H9 (cell line): ENCODE measurements around the gene HORMAD2. TPM values are rescaled to one million over a fixed set of nuclear protein-coding genes. Genes with fewer than 3 reads are reported as not detected.
A peak's percentile ranks its signal among the peaks of the same experiment; 100 is the strongest.

Experiments
- DNase-seq: peaks from one replicate; pipeline ENCODE4 v3.0.0-alpha.2; 2017
- H2AFZ ChIP-seq: one replicate; pipeline ENCODE4 v1.6.1; 2013; ENCODE audit warnings: mild to moderate bottlenecking, low read length, control low read depth, moderate library complexity
- H2AK5ac ChIP-seq: 2 replicates; pipeline ENCODE4 v1.6.1; 2013; ENCODE audit warnings: low read length, control low read depth, mixed read lengths; ENCODE audit not compliant: insufficient read length
- H2BK120ac ChIP-seq: one replicate; pipeline ENCODE4 v1.6.1; 2013; ENCODE audit warnings: low read depth, mild to moderate bottlenecking, low read length, control low read depth, inconsistent platforms; ENCODE audit not compliant: poor library complexity, severe bottlenecking
- H2BK12ac ChIP-seq: 2 replicates; pipeline ENCODE4 v1.6.1; 2013; ENCODE audit warnings: low read length, control low read depth, mixed read lengths, low read depth; ENCODE audit not compliant: insufficient read length
- H2BK15ac ChIP-seq: 2 replicates; pipeline ENCODE4 v1.6.1; 2013; ENCODE audit warnings: low read depth, low read length, control low read depth
- H2BK20ac ChIP-seq: one replicate; pipeline ENCODE4 v1.6.1; 2013; ENCODE audit warnings: low read depth, mild to moderate bottlenecking, low read length, control low read depth, inconsistent platforms; ENCODE audit not compliant: poor library complexity, severe bottlenecking
- H2BK5ac ChIP-seq: 2 replicates; pipeline ENCODE4 v1.6.1; 2013; ENCODE audit warnings: low read length, control low read depth, mixed read lengths; ENCODE audit not compliant: insufficient read length
- H3K14ac ChIP-seq: 2 replicates; pipeline ENCODE4 v1.6.1; 2013; ENCODE audit warnings: low read length, control low read depth; ENCODE audit not compliant: insufficient read depth
- H3K18ac ChIP-seq: 2 replicates; pipeline ENCODE4 v1.6.1; 2013; ENCODE audit warnings: low read depth, mild to moderate bottlenecking, mixed read lengths, low read length, control low read depth; ENCODE audit not compliant: insufficient read length
- H3K23ac ChIP-seq: 2 replicates; pipeline ENCODE4 v1.6.1; 2013; ENCODE audit warnings: low read length, control low read depth, mixed read lengths, low read depth; ENCODE audit not compliant: insufficient read length
- H3K23me2 ChIP-seq: 2 replicates; pipeline ENCODE4 v1.6.1; 2013; ENCODE audit warnings: low read depth, mild to moderate bottlenecking, mixed read lengths, low read length, control low read depth; ENCODE audit not compliant: insufficient read length, poor library complexity, severe bottlenecking
- H3K27ac ChIP-seq: 2 replicates; pipeline ENCODE4 v1.5.1; 2013; ENCODE audit warnings: low read length, control low read depth, mixed read lengths, low read depth; ENCODE audit not compliant: insufficient read length
- H3K27me3 ChIP-seq: 2 replicates; pipeline ENCODE4 v1.6.1; 2013; ENCODE audit warnings: low read length, control low read depth, inconsistent platforms; ENCODE audit not compliant: insufficient read depth
- H3K4ac ChIP-seq: 2 replicates; pipeline ENCODE4 v1.6.1; 2013; ENCODE audit warnings: low read depth, mild to moderate bottlenecking, control low read depth, inconsistent platforms, low read length, moderate library complexity
- H3K4me1 ChIP-seq: 2 replicates; pipeline ENCODE4 v1.6.1; 2013; ENCODE audit warnings: low read length, control low read depth, inconsistent platforms; ENCODE audit not compliant: insufficient read depth
- H3K4me2 ChIP-seq: 2 replicates; pipeline ENCODE4 v1.6.1; 2013; ENCODE audit warnings: low read length, control low read depth, mixed read lengths; ENCODE audit not compliant: insufficient read length, insufficient read depth
- H3K56ac ChIP-seq: 2 replicates; pipeline ENCODE4 v1.6.1; 2013; ENCODE audit warnings: low read depth, mild to moderate bottlenecking, mixed read lengths, low read length, control low read depth; ENCODE audit not compliant: insufficient read length
- H3K79me1 ChIP-seq: 2 replicates; pipeline ENCODE4 v1.6.1; 2013; ENCODE audit warnings: low read depth, mild to moderate bottlenecking, moderate library complexity, low read length, control low read depth, inconsistent platforms; ENCODE audit not compliant: insufficient read depth, poor library complexity, severe bottlenecking
- H3K79me2 ChIP-seq: 2 replicates; pipeline ENCODE4 v1.6.1; 2013; ENCODE audit warnings: low read length, control low read depth, inconsistent platforms; ENCODE audit not compliant: insufficient read depth
- H3K9ac ChIP-seq: 2 replicates; pipeline ENCODE4 v1.6.1; 2013; ENCODE audit warnings: low read length, control low read depth, mixed read lengths; ENCODE audit not compliant: insufficient read length; ENCODE audit errors: extremely low read depth
- H3K9me3 ChIP-seq: one replicate; pipeline ENCODE4 v1.6.1; 2013; ENCODE audit warnings: low read depth, low read length, inconsistent platforms; ENCODE audit not compliant: control insufficient read depth
- H3T11ph ChIP-seq: one replicate; pipeline ENCODE4 v1.6.1; 2013; ENCODE audit warnings: mild to moderate bottlenecking, low read length, control low read depth, inconsistent platforms
- H4K20me1 ChIP-seq: one replicate; pipeline ENCODE4 v1.6.1; 2013; ENCODE audit not compliant: control insufficient read depth, insufficient read length, insufficient read depth
- H4K5ac ChIP-seq: 2 replicates; pipeline ENCODE4 v1.6.1; 2013; ENCODE audit warnings: low read depth, mild to moderate bottlenecking, mixed read lengths, low read length, control low read depth; ENCODE audit not compliant: insufficient read length
- H4K8ac ChIP-seq: replicated peaks from 2 replicates; pipeline ENCODE4 v1.6.1; 2013; ENCODE audit warnings: low read length, control low read depth, mixed read lengths, low read depth; ENCODE audit not compliant: insufficient read length
- H4K91ac ChIP-seq: 2 replicates; pipeline ENCODE4 v1.6.1; 2013; ENCODE audit warnings: low read depth, mild to moderate bottlenecking, moderate library complexity, mixed read lengths, low read length, control low read depth; ENCODE audit not compliant: insufficient read length
- H3K27ac Mint-ChIP-seq, 3 experiments: 2 replicates in 2 of 3; 3 replicates in 1 of 3; pipeline ENCODE4 v1.8.0; 2020 to 2021; ENCODE audit warnings: mixed read lengths in 3 of 3, mild to moderate bottlenecking in 1 of 3, moderate library complexity in 1 of 3
- H3K27me3 Mint-ChIP-seq: 2 replicates; pipeline ENCODE4 v1.8.0; 2021; ENCODE audit warnings: low read depth, mild to moderate bottlenecking, moderate library complexity, mixed read lengths
- H3K36me3 Mint-ChIP-seq, 3 experiments: 2 replicates in 2 of 3; 3 replicates in 1 of 3; pipeline ENCODE4 v1.8.0; 2020 to 2021; ENCODE audit warnings: low read depth in 3 of 3, mixed read lengths in 3 of 3; ENCODE audit not compliant: insufficient read depth in 1 of 3
- H3K4me1 Mint-ChIP-seq, 2 experiments: 2 replicates each; pipeline ENCODE4 v1.8.0; 2020; ENCODE audit warnings: mixed read lengths in 2 of 2
- H3K4me3 Mint-ChIP-seq, 2 experiments: 2 replicates in 1 of 2; 3 replicates in 1 of 2; pipeline ENCODE4 v1.8.0; 2020 to 2021; ENCODE audit warnings: mild to moderate bottlenecking in 2 of 2, mixed read lengths in 2 of 2, moderate library complexity in 1 of 2
- H3K9me3 Mint-ChIP-seq, 2 experiments: 2 replicates in 1 of 2; 3 replicates in 1 of 2; pipeline ENCODE4 v1.8.0; 2020; ENCODE audit warnings: mild to moderate bottlenecking in 2 of 2, mixed read lengths in 2 of 2, moderate library complexity in 1 of 2
- WGBS: extraction: QIAGEN DNeasy Blood & Tissue Kit; methylation state at CpG from one replicate; pipeline ENCODE4 v1.1.7; 2013; ENCODE audit warnings: missing lambda C conversion rate, low lambda C conversion rate, mixed read lengths; ENCODE audit not compliant: insufficient read length; ENCODE audit errors: extremely low coverage; 5-methylcytosine and 5-hydroxymethylcytosine counted together
- total RNA-seq: library from RNA; stranded (reverse); gene quantifications from 2 replicates; pipeline ENCODE4 v1.2.1, GENCODE V29; 2021
- TF ChIP-seq, protein P1 (sequence below): fragments of 200-600 bp; sonication (generic); conservative IDR thresholded peaks from 3 replicates; pipeline ENCODE4 v1.8.0; 2021; ENCODE audit warnings: antibody characterized with exemption, mild to moderate bottlenecking

The HORMAD2 gene
- total RNA-seq, 1 experiment from 2014 or later: not detected

DNA sequence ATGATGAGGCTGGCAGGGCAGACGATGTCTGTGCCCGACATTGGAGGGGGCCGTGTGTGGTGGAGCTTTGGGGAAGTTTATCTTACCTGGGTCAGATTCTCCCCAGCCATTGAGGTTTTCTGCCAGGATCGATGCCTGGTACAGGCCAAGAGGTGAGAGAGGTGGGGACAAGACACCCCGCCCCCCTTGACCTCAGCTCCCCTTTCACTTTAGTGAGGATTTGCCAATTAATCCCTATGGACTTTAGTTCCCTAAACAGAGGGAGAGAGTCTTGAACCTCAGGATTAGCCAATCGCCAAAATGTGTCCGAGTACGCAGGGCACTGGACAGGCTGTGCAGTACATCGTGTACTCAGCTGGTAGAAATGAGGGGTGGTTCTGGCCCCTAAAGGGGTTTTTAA is 541 bp downstream of the HORMAD2 start:
- Histone ChIP-seq H3K27me3 (no peaks in the 10 kb centered on the region), H2AFZ (no peak overlapping the region), H3T11ph (no peak overlapping the region), H4K20me1 (no peaks in the 10 kb centered on the region), H3K18ac (no peak overlapping the region), H4K5ac (no peak overlapping the region), H2BK12ac (peak overlapping the region; percentile 69), H3K4me2 (no peak overlapping the region), H2BK5ac (no peak overlapping the region), H3K56ac (no peak overlapping the region), H3K79me1 (no peaks in the 10 kb centered on the region), H2BK120ac (no peak overlapping the region), H3K79me2 (no peaks in the 10 kb centered on the region), H3K23ac (no peak overlapping the region), H3K14ac (no peak overlapping the region), H3K4me1 (no peaks in the 10 kb centered on the region), H3K9me3 (no peaks in the 10 kb centered on the region), H2BK15ac (no peak overlapping the region), H4K8ac (no peak overlapping the region), H2BK20ac (no peak overlapping the region), H2AK5ac (no peak overlapping the region), H3K27ac (no peak overlapping the region), H3K4ac (no peak overlapping the region), H4K91ac (no peak overlapping the region), H3K23me2 (peaks cover 4% of the 10 kb centered on the region), H3K9ac (no peak overlapping the region)
- Mint-ChIP-seq H3K36me3 (no peaks in the 10 kb centered on the region; a peak in 1 of 7 replicates), H3K4me3 (no peak overlapping the region), H3K9me3 (peaks cover 3 to 4% of the 10 kb centered on the region in 2 experiments; a peak in 2 of 5 replicates), H3K27me3 (peaks cover 23% of the 10 kb centered on the region), H3K4me1 (peaks cover 16 to 18% of the 10 kb centered on the region in 2 experiments), H3K27ac (peak overlapping the region in 1 of 3 experiments; percentile 19; a peak in 1 of 7 replicates)
- TF ChIP-seq, protein P1, sequence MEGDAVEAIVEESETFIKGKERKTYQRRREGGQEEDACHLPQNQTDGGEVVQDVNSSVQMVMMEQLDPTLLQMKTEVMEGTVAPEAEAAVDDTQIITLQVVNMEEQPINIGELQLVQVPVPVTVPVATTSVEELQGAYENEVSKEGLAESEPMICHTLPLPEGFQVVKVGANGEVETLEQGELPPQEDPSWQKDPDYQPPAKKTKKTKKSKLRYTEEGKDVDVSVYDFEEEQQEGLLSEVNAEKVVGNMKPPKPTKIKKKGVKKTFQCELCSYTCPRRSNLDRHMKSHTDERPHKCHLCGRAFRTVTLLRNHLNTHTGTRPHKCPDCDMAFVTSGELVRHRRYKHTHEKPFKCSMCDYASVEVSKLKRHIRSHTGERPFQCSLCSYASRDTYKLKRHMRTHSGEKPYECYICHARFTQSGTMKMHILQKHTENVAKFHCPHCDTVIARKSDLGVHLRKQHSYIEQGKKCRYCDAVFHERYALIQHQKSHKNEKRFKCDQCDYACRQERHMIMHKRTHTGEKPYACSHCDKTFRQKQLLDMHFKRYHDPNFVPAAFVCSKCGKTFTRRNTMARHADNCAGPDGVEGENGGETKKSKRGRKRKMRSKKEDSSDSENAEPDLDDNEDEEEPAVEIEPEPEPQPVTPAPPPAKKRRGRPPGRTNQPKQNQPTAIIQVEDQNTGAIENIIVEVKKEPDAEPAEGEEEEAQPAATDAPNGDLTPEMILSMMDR: no peak
- WGBS: no CpG with 5 or more reads among the region's 9 CpGs
- peak; percentile 28 for DNase-seq
